ENCODE results near the gene C6orf15.

C6orf15 gene

DNA sequence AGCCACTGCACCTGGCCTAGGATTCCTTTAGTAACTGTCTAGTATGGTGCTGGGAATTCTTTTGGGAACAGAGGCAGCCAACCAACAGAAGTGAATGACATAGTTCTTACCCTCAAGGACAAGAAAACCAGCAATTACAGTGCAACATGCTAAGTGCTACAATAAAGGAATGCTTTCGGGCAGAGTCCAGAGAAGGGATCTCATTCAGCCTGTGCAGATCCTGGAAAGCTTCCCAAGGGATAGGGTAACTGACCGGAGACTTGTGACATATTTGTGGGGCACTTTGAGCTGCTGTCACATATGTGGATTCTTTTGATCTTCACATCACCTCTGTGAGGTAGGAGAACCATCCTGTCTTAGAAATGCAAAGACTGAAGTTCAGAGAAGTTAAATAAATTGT is 46.8 kb downstream of the C6orf15 start:
- no peak for DNase-seq

DNA sequence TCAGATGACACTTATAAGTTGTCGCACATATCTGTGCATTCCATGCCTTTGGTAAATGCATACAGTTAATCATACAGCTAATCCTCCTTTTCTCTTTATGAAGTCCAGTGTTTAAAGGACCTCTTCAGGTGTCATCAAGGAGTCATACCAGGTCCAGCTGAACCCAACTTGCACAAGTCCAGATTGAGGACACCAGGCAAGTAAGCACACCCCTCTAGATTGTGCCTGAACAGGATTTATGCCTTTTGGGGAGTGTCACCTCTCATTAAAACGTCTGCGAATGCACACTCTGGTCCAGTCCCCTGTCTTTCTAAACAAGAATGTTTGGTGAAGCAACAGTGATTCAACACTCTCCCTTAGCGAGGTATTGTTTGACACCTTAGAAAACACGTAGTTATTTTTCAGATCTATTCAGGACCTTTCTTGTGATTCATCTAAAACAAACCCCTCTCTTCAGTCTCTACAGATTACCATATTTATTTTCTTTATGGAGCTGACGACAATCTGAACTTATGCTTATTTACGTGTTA is 48.4 kb downstream of the C6orf15 start:
- DNase-seq: no peak

All from hematopoietic multipotent progenitor cell treated with erythropoietin and hydrocortisone succinate and interleukin-3 and kit ligand, for 8 days (in vitro differentiated cells).